Activated CD4-positive, alpha-beta memory T cell treated with anti-CD3 and anti-CD28 coated beads for 36 hours (primary cell): ENCODE data around the gene NEDD1. TPM values are rescaled to one million over a fixed set of nuclear protein-coding genes. Genes with fewer than 3 reads are reported as not detected.

ENCODE experiments used
- CTCF ChIA-PET: fragments of 350-600 bp; sonication (Branson Sonifier 250); formaldehyde crosslinking; loops from one replicate; lab custom pipeline; 2021; ENCODE audit warnings: antibody characterized with exemption, inconsistent platforms; lab: Charles Lee
- POLR2A ChIA-PET: fragments of 350-600 bp; sonication (Branson Sonifier 250); formaldehyde crosslinking; loops from one replicate; lab custom pipeline; 2021; ENCODE audit warnings: antibody characterized with exemption; lab: Charles Lee
- DNase-seq: peaks from one replicate; pipeline ENCODE4 v3.0.0-alpha.2; 2020
- H3K27ac Mint-ChIP-seq: one replicate; pipeline ENCODE4 v1.8.0; 2021; ENCODE audit warnings: mixed read lengths
- H3K27me3 Mint-ChIP-seq: one replicate; pipeline ENCODE4 v1.8.0; 2021; ENCODE audit warnings: mixed read lengths
- H3K36me3 Mint-ChIP-seq: one replicate; pipeline ENCODE4 v1.8.0; 2021; ENCODE audit warnings: mixed read lengths
- H3K4me1 Mint-ChIP-seq: one replicate; pipeline ENCODE4 v1.8.0; 2021; ENCODE audit warnings: low read depth, mixed read lengths
- H3K4me3 Mint-ChIP-seq: one replicate; pipeline ENCODE4 v1.8.0; 2021; ENCODE audit warnings: mild to moderate bottlenecking, mixed read lengths
- H3K9me3 Mint-ChIP-seq: one replicate; pipeline ENCODE4 v1.8.0; 2021; ENCODE audit warnings: mixed read lengths
- intact Hi-C: fragments of 100-400 bp; cut with micrococcal nuclease; formaldehyde crosslinking; loops from one replicate; pipeline ENCODE4 v1.15.1; 2023
- total RNA-seq, 2 experiments: library from RNA; stranded (reverse); gene quantifications; one replicate each; pipeline ENCODE4 v1.2.3, GENCODE V29; 2021

Gene NEDD1
- total RNA-seq, 2 experiments from 2014 or later = 55.4 to 57.9 TPM

DNA sequence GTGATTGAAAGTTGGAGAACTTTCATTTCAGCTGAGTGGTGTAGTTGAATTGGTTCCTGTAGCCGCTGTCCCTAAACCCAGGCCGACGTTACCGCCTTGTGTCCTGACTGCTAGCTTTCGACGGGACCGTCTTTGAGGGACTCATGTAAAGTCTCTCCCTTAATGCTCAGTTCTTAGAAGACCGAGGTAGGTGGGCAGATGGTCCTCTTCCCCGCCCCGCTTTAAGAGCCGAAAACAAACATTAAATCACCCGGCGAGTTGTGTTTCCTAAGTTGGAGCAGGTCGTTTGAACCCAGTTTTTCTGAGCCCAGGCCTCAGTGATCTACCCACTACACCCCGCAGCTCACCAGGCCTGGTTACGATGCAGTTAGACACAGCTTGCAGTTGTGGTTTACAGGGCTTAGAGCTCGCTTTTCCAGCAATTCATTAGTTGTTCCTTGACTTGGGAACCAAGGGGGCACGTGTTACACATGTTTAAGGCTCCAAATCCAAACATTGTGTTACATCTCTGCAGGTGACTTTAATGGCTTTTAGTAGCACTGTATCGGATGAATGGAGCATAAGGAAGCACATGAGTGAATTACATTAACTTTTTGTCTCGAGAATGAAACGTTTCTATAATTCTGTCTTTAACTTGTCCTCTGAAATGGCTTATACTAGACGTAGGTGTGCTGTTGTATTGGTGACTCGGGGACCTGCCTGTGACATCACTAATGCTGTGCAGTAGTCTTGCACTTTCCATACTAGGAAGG is 790 bp downstream of the NEDD1 start:
- peak overlapping the region; percentile 93 for H3K4me3 Mint-ChIP-seq
- H3K27me3 Mint-ChIP-seq = no peaks in the 10 kb centered on the region
- peaks cover 23% of the 10 kb centered on the region for H3K36me3 Mint-ChIP-seq
- DNase-seq = peak; percentile 45
- CTCF ChIA-PET = no interaction called here
- intact Hi-C loops = loop anchor here (2.0 to 10.0 kb wide), 12 partner anchors 13 to 1837 kb away; partner anchors contain the start of genes AMDHD1, CCDC38, LTA4H and SNRPF
- POLR2A ChIA-PET = interaction anchor here (0.6 kb wide), 1 partner anchor 49 kb away, joined by 3 read pairs; no protein-coding TSS in a partner anchor
- H3K27ac Mint-ChIP-seq = peak overlapping the region; percentile 94
- H3K9me3 Mint-ChIP-seq = no peaks in the 10 kb centered on the region
- peaks cover 40% of the 10 kb centered on the region for H3K4me1 Mint-ChIP-seq

DNA sequence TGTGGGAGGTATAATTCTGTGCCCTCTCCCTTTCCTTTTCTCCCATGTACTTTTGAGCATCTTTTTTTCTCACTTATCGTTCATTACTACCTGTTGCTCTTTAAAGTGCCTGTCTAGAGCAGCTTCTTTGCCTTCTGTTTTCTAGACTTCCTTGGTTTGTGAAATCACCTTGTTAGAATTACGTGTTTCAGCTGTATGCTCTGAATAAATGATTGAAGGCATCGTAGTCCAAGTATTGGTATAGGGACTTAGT is 1.3 kb downstream of the NEDD1 start:
- Mint-ChIP-seq H3K9me3 (no peaks in the 10 kb centered on the region), H3K27ac (peak overlapping the region; percentile 94), H3K4me1 (peaks cover 40% of the 10 kb centered on the region), H3K27me3 (no peaks in the 10 kb centered on the region), H3K4me3 (peak overlapping the region; percentile 93), H3K36me3 (peaks cover 23% of the 10 kb centered on the region)
- ChIA-PET POLR2A (interaction anchor here (0.7 kb wide), 1 partner anchor 517 kb away, joined by 5 read pairs; no protein-coding TSS in a partner anchor), CTCF (no interaction called here)
- no peak for DNase-seq
- intact Hi-C loops = loop anchor here (5.0 to 10.0 kb wide), 7 partner anchors 191 to 1836 kb away; partner anchors contain the start of genes LTA4H, SNRPF and TMPO

DNA sequence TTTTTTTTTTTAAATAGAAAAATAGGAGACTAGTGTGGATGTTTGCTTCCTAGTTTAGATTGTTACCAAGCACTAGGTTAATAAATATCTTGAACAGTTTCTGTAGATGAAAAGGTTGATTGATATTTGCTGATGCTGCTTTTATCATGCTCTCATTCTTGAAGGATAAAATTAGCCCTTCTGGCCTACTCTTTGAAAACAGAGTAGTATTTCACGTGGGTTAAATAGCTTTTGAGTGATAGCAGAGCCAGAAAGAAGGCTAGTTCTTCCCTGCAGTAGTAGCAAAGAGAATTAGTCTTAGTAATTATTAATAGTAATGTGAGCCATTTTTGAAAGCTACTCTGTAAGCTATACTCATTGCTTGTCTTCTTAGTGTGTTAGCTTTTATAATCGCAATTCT is 5.2 kb downstream of the NEDD1 start:
- no peaks in the 10 kb centered on the region for H3K27me3 Mint-ChIP-seq
- DNase-seq = no peak
- intact Hi-C loops = no loop called here
- peaks cover 2% of the 10 kb centered on the region for H3K9me3 Mint-ChIP-seq
- H3K36me3 Mint-ChIP-seq = peaks cover 32% of the 10 kb centered on the region
- CTCF ChIA-PET = interaction anchor here (0.6 kb wide), 2 partner anchors 21 to 1849 kb away, joined by 3 read pairs; no protein-coding TSS in a partner anchor
- peaks cover 45% of the 10 kb centered on the region for H3K4me1 Mint-ChIP-seq
- H3K4me3 Mint-ChIP-seq = no peak overlapping the region
- H3K27ac Mint-ChIP-seq = no peak overlapping the region
- POLR2A ChIA-PET = no interaction called here

DNA sequence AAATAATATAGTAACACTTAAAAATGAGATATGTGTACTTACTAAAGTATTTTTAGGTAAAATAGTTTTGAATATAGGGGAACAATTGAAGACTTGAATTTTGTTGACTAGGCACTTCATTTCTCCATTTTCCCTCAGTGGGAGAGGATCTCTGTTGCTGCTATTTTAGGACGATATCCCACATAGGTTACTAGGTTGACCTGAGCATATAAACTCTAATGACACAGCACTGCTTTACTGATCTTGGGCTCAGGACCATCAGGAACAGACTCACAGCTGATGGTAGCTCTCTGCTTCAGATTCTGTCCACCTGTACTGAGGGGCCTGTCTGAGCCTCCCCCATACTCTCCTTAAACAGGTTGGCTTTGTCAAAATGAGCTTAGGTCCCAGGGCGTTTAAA is 5.9 kb downstream of the NEDD1 start:
- no peak overlapping the region for H3K27ac Mint-ChIP-seq
- H3K4me1 Mint-ChIP-seq = peaks cover 45% of the 10 kb centered on the region
- no peak for DNase-seq
- CTCF ChIA-PET = interaction anchor here (0.6 kb wide), 1 partner anchor 1849 kb away, joined by 3 read pairs; no protein-coding TSS in a partner anchor
- intact Hi-C loops = no loop called here
- no peak overlapping the region for H3K4me3 Mint-ChIP-seq
- peaks cover 29% of the 10 kb centered on the region for H3K36me3 Mint-ChIP-seq
- peaks cover 2% of the 10 kb centered on the region for H3K9me3 Mint-ChIP-seq
- POLR2A ChIA-PET = no interaction called here
- H3K27me3 Mint-ChIP-seq = no peaks in the 10 kb centered on the region

DNA sequence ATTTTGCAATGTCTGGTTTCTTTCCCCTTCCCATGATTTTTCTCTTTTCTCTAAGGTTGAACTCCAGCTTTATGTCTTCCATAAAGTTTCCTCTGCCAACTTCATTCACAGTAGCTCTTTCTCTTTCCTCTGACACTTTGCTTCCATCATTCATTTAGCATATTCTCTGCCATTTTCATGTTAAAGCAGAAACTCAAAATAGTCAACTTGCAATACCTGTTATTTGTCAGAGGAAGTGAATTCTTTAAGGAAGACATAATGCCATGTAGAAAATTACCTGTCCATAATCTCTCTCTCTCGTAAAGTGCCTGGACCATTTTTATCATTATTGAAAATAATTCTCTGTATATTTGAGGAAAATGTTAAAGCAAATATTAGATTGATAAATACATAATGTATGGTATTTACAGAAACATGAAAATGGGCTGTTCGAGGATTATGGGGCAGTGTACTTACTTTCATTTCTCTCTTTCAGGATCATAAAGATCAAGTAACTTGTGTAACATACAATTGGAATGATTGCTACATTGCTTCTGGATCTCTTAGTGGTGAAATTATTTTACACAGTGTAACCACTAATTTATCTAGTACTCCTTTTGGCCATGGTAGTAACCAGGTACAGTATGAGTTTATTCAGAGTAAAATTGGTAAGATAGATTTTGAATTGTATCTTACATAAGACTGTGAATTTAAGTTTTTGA is 12.6 kb downstream of the NEDD1 start:
- DNase-seq = no peak
- POLR2A ChIA-PET = no interaction called here
- H3K4me1 Mint-ChIP-seq = peaks cover 22% of the 10 kb centered on the region
- peak overlapping the region; percentile 8 for H3K27ac Mint-ChIP-seq
- H3K9me3 Mint-ChIP-seq = peaks cover 2% of the 10 kb centered on the region
- H3K27me3 Mint-ChIP-seq = no peaks in the 10 kb centered on the region
- peaks cover 40% of the 10 kb centered on the region for H3K36me3 Mint-ChIP-seq
- CTCF ChIA-PET = no interaction called here
- H3K4me3 Mint-ChIP-seq = no peak overlapping the region
- intact Hi-C loops = loop anchor here (2.0 kb wide), 1 partner anchor 13 kb away; the partner anchor contains the start of gene NEDD1

DNA sequence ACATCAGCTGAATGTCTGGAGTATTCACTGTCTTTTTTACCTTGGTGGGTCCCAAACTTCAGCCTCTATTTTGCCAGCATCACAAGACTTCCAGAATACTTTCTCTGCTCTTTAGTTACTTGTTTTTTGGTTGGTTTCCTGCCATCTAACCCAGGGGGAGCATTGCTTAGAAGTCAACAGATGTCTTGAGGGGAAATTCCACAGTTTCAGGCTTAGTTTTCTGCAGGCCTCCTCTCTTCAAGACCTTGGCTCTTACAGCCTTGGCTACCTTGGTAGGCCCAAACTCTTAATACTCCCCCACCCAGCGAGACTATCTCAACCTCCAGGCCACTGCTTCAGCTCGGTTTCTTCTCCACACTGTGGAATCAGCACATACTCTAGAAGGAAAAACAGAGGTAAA is 41.7 kb downstream of the NEDD1 start:
- Mint-ChIP-seq H3K9me3 (no peaks in the 10 kb centered on the region), H3K4me1 (no peaks in the 10 kb centered on the region), H3K27me3 (no peaks in the 10 kb centered on the region), H3K36me3 (peaks cover 63% of the 10 kb centered on the region), H3K27ac (no peak overlapping the region), H3K4me3 (no peak overlapping the region)
- CTCF ChIA-PET = no interaction called here
- no peak for DNase-seq
- intact Hi-C loops = no loop called here
- POLR2A ChIA-PET = no interaction called here

DNA sequence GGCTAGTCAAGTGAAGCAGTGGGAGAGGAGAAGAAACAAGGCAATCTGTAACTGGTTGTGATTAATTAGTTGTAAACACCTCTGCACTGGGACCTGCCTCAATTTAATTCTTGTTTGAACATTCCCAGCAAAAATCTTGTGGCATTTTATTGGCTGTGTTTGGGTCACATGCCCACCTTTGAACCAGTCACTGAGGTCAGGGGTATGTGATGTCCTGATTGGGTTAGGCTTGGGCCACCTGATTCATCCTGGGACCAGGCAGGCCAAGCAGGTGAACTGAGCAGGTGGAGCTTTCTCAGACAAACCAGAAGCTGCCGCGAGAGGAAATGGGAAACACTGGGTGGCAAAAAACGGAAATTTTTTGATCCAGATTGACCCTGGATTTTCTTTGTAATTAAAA is 72.5 kb downstream of the NEDD1 start:
- H3K36me3 Mint-ChIP-seq = no peaks in the 10 kb centered on the region
- H3K4me1 Mint-ChIP-seq = no peaks in the 10 kb centered on the region
- no peak for DNase-seq
- ChIA-PET CTCF (no interaction called here), POLR2A (no interaction called here)
- no peak overlapping the region for H3K4me3 Mint-ChIP-seq
- H3K27ac Mint-ChIP-seq = no peak overlapping the region
- intact Hi-C loops = no loop called here
- no peaks in the 10 kb centered on the region for H3K9me3 Mint-ChIP-seq
- H3K27me3 Mint-ChIP-seq = peaks cover 7% of the 10 kb centered on the region

DNA sequence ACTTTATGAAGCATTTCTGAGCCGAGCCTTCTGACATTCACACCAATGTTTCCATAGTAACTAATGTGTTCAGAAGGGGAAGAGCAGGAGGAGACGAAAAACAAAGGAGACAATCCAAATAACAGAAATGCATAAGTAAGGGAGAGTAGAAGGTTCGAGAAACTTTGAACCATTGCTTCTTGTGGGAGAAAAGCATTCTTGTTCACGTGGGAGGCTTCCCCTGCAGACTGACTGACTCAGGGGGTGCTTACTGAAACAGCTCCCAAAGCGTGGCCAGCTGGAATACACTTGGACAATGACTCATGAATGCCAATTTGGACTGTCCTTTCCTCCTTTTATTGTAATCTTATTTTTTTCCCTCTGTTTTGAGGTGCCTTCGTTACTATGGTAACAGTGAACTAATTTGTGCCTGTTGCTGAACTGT is 73.9 kb downstream of the NEDD1 start:
- intact Hi-C loops = no loop called here
- no peaks in the 10 kb centered on the region for H3K9me3 Mint-ChIP-seq
- no peak overlapping the region for H3K4me3 Mint-ChIP-seq
- ChIA-PET POLR2A (no interaction called here), CTCF (interaction anchor here (0.6 kb wide), 1 partner anchor 1251 kb away, joined by 4 read pairs; no protein-coding TSS in a partner anchor)
- no peaks in the 10 kb centered on the region for H3K36me3 Mint-ChIP-seq
- no peak overlapping the region for H3K27ac Mint-ChIP-seq
- no peak for DNase-seq
- H3K27me3 Mint-ChIP-seq = peaks cover 9% of the 10 kb centered on the region
- H3K4me1 Mint-ChIP-seq = peaks cover 4% of the 10 kb centered on the region

DNA sequence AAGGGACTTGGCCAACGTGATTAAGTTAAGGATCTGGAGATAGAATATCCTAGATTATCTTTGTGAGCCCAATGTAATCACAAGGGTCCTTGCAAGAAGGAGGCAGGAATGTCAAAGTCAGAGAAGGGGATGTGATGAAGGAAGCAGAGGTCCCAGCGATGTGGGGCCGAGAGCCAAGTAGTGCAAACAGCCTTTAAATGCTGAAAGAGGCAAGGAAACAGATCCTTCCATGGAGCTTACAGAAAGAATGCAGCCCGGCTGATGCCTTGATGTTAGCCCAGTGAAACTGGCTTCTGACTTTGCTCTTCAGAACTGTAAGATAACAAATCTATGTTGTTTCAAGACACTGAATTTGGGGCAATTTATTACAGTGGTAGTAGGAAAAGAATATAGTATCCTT is 74.9 kb downstream of the NEDD1 start:
- no peak for DNase-seq
- H3K9me3 Mint-ChIP-seq = no peaks in the 10 kb centered on the region
- peaks cover 6% of the 10 kb centered on the region for H3K4me1 Mint-ChIP-seq
- H3K27me3 Mint-ChIP-seq = peaks cover 11% of the 10 kb centered on the region
- H3K27ac Mint-ChIP-seq = no peak overlapping the region
- POLR2A ChIA-PET = no interaction called here
- intact Hi-C loops = no loop called here
- CTCF ChIA-PET = interaction anchor here (0.6 kb wide), 1 partner anchor 1250 kb away, joined by 4 read pairs; no protein-coding TSS in a partner anchor
- H3K36me3 Mint-ChIP-seq = no peaks in the 10 kb centered on the region
- H3K4me3 Mint-ChIP-seq = no peak overlapping the region

DNA sequence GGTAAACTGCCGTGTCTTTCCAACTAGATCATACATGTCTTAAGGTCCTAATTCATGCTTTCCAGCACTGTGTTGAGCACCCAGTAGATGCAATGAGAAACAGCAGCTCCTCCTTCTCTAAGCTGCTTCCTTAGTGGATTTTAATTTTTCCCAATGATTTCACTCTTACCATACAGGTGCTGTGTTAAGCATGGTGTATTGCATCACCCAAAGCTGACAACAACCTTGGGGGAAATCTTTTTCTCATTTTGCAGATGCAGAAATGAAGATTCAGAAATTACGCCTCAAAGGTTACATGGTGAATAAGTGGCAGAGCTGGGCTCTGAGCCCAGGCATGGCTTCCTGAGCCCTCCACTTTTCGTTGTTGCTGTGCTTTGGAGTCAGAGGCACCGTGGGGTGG is 75.6 kb downstream of the NEDD1 start:
- peaks cover 6% of the 10 kb centered on the region for H3K4me1 Mint-ChIP-seq
- intact Hi-C loops = no loop called here
- peaks cover 11% of the 10 kb centered on the region for H3K27me3 Mint-ChIP-seq
- H3K9me3 Mint-ChIP-seq = no peaks in the 10 kb centered on the region
- POLR2A ChIA-PET = no interaction called here
- H3K36me3 Mint-ChIP-seq = no peaks in the 10 kb centered on the region
- no peak for DNase-seq
- CTCF ChIA-PET = no interaction called here
- no peak overlapping the region for H3K4me3 Mint-ChIP-seq
- H3K27ac Mint-ChIP-seq = no peak overlapping the region

DNA sequence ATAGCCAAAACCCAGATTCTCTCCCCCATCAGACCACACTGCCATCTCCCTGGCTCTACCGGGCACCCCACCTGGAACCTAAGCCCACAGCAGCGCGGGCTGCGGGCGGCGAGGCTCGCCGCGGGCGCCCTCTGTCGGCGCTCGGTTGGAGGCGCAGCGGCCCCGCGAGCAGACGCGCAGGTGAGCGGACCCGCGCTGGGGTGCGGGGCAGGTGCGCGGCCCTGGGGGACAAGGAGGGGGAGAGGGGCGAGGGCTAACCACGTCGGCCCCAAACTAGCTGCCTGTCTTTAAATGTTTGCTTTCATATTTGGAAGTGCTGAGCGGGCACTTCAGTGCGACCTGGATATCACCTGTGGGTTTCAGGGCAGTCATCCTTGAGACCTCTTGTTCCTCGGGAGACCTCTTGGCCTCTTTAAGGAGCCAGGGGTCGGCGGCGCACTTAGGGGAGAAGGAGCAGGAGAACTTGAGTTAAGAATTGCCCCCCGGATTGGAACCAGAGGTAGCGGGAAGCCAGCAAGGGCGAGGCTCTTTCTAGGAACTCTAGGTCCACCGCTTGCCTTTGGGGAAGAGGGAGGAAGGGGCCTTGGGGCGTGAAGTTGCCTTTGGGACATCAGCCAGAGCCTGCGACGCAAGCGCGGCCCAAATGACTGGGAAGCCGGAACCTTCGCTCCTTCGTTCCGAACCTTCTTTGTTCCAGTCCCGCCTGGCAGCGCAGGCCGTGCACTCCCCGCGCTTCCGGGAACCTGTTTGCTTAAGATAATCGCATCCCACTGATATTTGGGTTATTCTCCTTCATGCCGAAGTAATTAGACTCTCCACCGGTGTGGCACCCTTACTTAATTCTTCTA is 78.7 kb downstream of the NEDD1 start:
- Mint-ChIP-seq H3K4me1 (peaks cover 6% of the 10 kb centered on the region), H3K4me3 (peak overlapping the region; percentile 52), H3K27ac (no peak overlapping the region), H3K27me3 (peaks cover 11% of the 10 kb centered on the region), H3K36me3 (no peaks in the 10 kb centered on the region), H3K9me3 (no peaks in the 10 kb centered on the region)
- peak; percentile 47 for DNase-seq
- ChIA-PET CTCF (interaction anchor here (0.9 to 2.8 kb wide), 12 partner anchors 7 to 1412 kb away, joined by 3 to 26 read pairs (median 4); no protein-coding TSS in a partner anchor), POLR2A (no interaction called here)
- intact Hi-C loops = loop anchor here (1.0 to 5.0 kb wide), 5 partner anchors 79 to 1412 kb away; partner anchors contain the start of gene NEDD1
